Ecto neural progenitor cell (in vitro differentiated cells): Measurements from ENCODE around the gene GYPC.

Experiments
- DNase-seq: peaks from one replicate; pipeline ENCODE4 v3.0.0-alpha.2; 2018; ENCODE audit warnings: low spot score

GYPC gene

GRCh38 chr2:126650994-126651393 lies 5.0 kb upstream of the GYPC start:
- DNase-seq, result no peak

GRCh38 chr2:126652323-126652891 lies 3.6 kb upstream of the GYPC start:
- DNase-seq, result no peak

DNA sequence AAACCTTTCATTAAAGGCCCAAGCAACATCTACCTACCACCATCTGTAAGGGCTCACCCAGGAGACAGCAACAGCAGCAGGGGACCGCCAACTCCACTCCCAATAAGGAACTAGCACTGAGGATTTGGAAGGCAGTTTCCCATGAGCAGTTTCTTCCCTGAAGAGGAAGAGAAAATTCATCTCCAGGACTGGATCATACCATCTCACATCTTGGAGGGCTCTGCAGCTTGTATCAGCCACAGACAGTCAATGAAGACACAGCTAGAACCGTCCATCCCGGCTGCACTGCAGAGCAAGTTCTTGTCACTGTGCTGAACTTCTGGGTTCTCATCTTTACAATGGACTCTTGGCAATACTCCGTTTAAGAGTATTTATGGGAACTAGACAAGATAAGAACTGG lies 2.8 kb upstream of the GYPC start:
- DNase-seq, result no peak

- DNase-seq, result no peak
Measured at GRCh38 chr2:126653761-126654160, 2.2 kb upstream of the GYPC start.

- DNase-seq, result no peak
Measured at GRCh38 chr2:126655051-126655450, 907 bp upstream of the GYPC start.

GRCh38 chr2:126656431-126657147 lies 631 bp downstream of the GYPC start:
- DNase-seq, result peak; percentile 77

GRCh38 chr2:126657148-126657635 lies 1.2 kb downstream of the GYPC start:
- DNase-seq, result peak; percentile 59

DNA sequence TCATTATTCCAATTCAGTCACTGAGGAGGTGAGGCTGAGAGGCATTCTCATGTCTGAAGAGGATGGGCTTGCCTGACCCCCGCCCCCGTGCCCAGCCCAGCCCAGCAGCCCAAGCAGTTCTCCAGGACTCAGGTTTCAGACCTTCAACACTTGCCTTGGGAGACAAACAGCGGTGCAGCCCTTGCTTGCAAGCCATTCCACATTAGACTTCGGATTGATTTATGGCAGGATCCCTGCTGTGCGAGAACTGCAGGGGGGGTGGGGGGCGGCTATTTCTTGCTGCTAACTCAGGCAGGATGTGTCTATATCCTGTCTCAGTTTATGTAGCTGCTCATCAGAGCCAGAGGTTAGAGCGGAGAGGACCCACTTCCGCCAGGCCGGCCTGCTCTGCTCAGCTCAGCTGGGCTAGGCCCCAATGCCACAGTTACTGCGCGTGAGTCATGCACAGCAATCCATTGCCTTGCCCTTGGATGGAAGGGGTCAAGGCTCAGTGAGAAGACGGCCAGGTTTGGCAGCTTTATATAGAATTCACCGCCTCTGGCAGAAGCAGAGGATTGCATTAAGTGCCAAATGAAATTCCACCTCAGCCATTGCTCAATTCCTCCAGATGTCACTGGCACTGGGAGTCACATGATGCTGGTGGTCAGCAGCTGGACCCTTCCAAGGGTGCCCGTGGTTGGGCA lies 1.8 kb downstream of the GYPC start:
- DNase-seq, result peak; percentile 77

- no peak for DNase-seq
Measured at GRCh38 chr2:126658319-126658904, 2.5 kb downstream of the GYPC start.

GRCh38 chr2:126658905-126659561 lies 3.1 kb downstream of the GYPC start:
- no peak for DNase-seq

DNA sequence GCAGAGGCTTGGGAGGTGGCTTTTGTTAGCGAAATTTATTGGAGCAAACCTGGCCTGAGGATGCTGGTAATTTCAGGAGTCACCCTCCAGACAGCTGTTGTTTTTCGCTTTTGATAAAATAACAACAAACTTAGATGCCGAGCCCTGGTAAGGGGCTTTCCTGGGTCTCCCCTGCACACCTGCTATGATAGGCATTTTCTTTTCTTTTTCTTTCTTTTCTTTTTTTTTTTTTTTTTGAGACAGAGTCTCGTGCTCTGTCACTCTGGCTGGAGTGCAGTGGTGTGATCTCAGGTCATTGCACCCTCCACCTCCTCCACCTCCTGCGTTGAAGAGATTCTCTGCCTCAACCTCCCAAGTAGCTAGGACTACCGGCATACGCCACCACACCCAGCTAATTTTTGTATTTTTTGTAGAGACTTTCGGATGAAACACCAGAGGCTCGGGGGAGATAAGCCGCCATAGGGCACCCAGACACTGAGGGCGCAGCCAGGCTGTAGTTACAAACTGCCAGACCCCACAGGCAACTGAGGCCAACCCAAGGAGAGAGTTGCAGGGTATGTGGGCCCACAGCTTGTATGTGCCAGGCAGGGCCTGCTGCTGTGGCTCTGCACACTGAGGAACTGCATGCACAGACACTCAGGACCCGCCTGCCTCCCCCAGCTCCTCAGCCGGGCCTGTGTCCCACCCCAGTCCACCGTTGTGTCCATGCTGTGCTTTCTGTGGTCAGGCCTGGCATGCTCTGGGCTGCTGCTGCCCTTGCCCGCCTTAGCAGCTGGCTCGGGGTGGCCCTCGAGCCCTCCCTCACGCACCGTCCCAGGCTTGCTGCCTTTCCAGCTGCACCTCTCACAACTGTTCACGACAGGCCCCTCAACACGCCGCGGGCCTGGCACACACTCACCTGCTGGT lies 3.9 kb downstream of the GYPC start:
- DNase-seq, result no peak

DNA sequence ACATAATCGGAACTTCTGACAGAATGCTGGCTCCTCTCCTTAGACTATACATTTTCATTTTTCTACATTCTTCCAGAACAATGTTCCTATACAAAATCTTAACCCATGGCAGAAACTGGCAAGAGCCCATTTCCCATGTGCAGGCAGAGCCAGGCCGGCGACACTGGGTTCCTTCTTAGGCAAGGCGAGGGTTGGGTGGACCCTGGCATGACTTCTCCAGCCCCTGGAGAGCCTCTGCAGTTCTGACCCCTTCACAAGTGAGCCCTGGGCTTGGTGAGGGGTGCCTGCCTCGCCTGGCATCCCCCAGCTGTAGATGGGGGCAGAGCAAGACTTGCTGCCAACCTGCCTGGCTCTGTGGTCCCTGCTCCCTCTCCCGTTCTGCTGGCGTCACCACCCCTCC lies 5.0 kb downstream of the GYPC start:
- no peak for DNase-seq

DNA sequence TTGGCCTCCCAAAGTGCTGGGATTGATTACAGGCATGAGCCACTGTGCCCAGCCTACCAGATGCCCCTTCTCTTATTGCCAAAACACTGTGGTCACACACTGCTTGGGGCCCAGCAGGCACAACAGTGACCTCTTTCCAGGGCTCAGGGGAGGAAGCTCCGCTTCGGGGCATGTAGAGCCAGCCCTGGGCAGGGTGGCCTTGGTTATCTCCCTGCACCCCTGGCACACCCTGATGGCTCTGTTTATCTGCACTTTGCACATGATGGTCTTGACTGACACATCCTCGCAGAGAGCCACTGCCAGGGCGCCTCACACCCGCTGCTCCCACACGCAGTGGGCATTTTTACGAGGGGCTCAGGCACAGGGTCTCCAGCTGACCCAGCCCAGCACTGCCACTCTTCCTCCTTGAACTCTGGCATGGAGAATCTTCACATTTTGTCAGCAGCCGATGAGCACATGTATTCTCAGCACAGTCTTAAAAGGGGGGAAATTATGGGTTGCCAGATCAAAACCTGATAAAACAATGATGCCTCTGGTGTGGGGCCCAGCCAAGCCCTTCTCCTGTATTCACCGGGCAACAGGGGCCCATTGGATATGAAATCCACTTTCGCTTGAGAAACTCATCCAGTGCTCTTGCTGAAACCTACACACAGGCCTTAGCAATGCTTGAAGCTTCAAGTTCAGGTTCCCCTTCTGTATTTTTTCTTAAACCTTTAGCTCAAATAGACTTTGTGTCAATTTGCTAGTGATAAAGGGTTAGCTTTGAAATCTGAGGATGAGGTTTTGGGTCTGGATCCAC lies 5.9 kb downstream of the GYPC start:
- no peak for DNase-seq

DNA sequence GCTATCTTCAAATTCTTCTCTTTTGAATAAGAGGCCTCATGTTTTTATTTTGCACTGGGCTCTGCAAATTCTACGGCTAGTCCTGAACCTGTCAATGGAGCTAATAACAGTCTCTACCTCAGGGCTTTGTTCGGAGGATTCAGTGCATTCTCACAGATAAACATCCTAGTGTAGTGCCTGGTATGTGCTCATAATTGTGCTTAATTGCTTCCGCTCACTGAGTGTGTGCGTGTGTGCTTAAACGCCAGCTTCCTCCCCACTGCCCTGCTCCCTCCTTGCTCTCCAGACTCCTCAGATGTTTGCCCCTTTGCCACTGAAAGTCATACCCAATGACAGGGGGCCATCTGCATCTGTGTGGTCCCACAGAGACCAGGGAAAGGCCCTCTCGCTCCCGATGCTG lies 6.7 kb downstream of the GYPC start:
- DNase-seq, result no peak

DNA sequence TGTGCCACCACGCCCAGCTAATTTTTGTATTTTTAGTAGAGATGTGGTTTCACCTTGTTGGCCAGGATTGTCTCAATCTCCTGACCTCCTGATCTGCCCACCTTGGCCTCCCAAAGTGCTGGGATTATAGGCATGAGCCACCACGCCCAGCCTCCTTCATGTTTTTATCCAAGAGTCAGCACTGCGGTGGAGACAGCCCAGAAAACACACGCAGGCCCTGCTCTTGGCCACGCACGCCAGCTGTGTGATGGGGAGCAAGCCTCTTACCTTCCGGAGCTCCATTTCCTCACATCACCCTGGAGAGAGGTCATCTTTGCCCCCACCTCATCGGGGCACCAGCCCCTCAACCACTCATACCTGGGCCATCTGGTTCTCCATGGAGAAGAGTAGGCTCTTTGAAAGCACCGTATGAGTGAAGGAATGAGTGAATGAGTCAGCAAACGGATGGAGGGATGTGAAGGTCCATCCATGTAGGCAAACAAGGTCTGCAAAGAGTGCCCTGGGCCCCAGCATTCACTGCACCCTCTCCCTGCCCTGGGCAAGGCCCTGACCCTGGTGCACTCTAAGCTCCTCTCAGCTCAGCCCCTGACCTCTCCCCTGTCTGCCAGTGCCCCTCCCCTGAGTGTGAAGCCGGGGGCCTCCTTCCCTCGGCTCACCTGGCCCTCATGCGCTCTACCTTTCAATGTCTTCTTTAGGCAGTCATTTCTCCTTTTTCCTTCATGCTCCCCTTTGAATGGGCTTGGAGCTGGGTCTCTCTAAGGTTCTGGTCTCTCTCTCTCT lies 7.4 kb downstream of the GYPC start:
- DNase-seq, result no peak

- DNase-seq, result no peak
Measured at GRCh38 chr2:126664234-126664633, 8.3 kb downstream of the GYPC start.

DNA sequence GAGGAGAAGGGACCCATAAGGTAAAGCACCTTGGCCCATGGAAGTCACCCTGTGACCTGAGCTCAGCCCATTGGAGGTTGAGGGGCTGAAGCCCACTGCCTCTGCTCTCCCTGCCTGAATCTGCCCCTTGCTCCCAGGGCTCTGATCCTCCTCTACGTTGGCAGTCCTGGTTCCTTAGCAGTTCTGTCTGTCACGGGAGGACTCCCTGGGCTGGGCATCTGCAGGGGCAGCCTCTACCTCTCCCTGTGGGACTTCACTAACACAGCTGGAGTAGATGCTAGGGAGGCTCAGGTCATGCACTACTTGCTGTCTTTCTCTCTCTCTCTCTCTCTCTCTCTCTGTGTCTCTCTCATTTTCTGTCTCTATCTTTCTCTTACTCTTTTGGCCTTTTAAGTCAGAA lies 8.7 kb downstream of the GYPC start:
- no peak for DNase-seq

DNA sequence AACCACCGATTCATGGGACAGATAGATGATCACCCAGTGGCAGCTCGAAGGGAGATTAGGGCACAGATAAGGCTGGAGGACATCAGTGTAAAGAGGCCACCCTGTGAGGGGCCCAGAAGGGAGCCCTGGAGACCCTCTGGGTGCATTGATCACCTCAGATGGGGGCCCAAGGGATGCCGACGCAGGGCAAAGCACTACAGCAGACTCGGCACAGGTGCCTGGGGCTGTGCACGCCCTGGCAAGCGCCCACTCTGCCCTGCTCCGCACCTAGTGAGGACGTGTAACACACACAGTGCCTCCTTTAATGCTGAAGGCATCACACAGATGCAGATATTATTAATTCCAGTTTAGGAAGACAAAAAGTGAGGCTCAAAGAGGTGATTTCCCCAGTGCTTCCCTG lies 9.5 kb downstream of the GYPC start:
- no peak for DNase-seq

- DNase-seq, result no peak
Measured at GRCh38 chr2:126668254-126668653, 12.3 kb downstream of the GYPC start.

DNA sequence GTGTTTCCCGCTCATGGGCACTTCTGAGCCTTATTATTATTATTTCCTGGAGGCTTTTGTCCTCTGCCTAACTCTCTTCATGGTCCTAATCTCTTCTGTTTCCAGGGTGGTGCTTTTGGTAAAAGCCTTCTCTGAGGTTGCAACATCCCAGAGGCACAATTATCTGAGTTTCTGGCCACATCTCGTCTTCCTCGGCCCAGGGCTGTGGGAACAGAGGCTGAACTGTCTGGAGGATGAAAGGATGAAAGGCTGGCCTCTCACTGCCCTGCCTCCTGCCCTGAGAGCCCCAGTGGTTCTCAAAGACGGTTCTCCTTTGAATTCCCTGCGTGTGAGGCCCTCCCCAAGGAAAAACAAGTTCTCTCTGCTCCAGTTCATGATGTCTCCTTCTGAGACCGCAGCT lies 13.8 kb downstream of the GYPC start:
- DNase-seq, result no peak
